ENCODE data around the gene LTBR.

- TF ChIP-seq POLR2AphosphoS5 (IDR thresholded peaks at IDR 0.05) (no peak), EZH2 (IDR thresholded peaks at IDR 0.05; ENCODE audit: borderline replicate concordance, insufficient read depth, low read length, poor library complexity, severe bottlenecking) (no peak), CTCF (IDR thresholded peaks at IDR 0.05; ENCODE audit: poor library complexity, severe bottlenecking) (no peak), TAF1 (IDR thresholded peaks at IDR 0.05; ENCODE audit: low read depth) (no peak), MXI1 (conservative IDR thresholded peaks at IDR 0.05; ENCODE audit: poor library complexity, severe bottlenecking) (no peak), EP300 (conservative IDR thresholded peaks at IDR 0.05; ENCODE audit: poor library complexity, severe bottlenecking) (no peak), RAD21 (conservative IDR thresholded peaks at IDR 0.05) (no peak), SMC3 (conservative IDR thresholded peaks at IDR 0.05; ENCODE audit: poor library complexity) (no peak)
These were observed 32.6 kb downstream of the LTBR start for GRCh38 chr12:6416596-6416995.
